ENCODE data around the gene AGAP1.

Gene AGAP1

DNA sequence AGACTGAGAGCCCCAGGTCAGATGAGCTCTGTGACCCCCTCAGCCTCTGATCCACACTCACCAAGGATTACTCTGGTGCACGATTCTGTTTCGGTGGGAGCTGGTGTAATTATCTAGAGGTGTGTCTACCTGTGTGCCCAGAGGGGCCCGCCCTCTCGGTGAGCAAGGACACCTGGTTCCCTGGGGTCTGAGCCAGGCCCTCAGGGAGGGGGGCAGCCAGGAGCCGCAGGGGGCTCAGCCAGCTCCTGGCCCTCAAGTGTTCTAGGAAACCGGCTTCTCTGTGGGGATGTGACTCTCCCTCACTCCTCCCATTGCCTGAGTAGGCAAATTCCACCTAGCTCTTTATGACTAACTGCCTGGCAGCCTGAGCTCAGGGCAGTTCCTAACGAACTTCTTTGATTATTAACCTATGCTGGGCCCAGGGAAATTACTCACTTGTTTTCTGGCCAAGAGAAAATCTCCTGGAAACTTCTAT is 17.4 kb downstream of the AGAP1 start:
- DNase-seq = no peak

- no peak for DNase-seq
These were observed 18.2 kb downstream of the AGAP1 start for GRCh38 chr2:235511751-235512698.

DNA sequence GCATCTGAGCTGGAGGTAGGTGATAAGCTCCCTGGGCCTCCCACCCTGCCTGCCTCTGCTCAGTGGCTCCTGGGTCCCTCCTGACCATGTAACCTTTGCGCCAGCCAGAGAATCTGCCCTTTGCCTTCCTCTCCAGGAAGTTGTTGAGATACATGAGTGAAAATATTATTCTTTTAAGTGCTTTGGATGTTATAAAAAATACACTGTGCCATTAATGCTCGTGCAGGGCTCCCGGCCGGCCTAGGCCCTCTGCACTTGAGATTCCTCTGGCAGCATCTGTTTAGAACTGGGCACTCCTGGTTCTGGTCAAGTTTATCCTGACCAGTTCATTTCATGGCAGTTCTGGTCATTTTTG is 18.8 kb downstream of the AGAP1 start:
- DNase-seq = no peak

DNA sequence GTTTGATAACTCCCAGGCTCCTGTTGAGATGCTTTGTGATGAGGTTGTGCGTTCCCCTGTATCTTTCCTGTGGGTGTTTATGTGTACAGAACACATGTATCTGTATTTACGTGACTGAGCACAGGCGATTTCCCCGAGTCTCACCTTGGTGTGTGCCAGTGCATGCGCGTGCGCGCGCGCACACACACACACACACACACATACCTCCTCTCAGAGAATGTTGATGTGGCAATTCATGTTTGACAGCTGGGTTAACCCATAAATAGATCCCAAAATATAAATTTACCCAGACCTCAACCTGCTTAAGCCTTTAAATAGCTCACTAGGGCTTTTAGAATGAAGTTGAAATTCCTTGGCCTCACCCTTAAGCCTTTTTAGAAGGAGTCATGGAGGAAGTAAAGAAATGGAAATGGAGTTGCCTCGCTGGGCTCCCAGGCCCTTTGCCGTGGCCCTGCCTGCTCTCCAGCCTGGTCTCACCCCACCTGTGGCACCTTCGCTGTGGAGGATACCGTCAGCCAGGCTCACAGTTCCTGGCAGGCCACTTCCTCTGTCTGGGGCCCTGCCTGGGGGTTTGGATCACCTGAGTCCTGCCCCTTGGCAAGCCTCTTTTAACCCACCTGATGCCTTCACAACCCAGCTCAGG is 20.3 kb downstream of the AGAP1 start:
- DNase-seq = no peak

- no peak for DNase-seq
These were observed 21.0 kb downstream of the AGAP1 start for GRCh38 chr2:235514627-235515363.

DNA sequence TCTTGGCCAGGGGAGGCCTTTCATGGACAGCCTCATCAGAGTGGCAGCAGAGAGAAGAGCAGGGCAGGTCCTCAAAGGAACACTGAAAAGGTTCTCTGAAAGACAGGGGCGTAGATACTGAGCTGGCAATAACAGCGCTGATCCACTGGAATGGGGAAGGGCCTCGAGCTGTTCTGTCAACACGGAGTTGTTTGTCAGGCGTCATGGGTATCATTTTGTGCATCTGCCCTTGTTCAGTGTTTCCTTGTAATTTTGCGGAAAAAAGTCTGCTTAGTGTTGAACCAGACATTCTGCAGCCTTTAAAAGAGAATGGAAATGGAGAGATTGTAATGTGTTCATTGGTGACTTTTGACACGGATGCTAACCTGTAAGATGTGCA is 21.5 kb downstream of the AGAP1 start:
- DNase-seq = no peak

- no peak for DNase-seq
These were observed 22.0 kb downstream of the AGAP1 start for GRCh38 chr2:235515821-235516220.

- no peak for DNase-seq
These were observed 22.4 kb downstream of the AGAP1 start for GRCh38 chr2:235516257-235516656.

DNA sequence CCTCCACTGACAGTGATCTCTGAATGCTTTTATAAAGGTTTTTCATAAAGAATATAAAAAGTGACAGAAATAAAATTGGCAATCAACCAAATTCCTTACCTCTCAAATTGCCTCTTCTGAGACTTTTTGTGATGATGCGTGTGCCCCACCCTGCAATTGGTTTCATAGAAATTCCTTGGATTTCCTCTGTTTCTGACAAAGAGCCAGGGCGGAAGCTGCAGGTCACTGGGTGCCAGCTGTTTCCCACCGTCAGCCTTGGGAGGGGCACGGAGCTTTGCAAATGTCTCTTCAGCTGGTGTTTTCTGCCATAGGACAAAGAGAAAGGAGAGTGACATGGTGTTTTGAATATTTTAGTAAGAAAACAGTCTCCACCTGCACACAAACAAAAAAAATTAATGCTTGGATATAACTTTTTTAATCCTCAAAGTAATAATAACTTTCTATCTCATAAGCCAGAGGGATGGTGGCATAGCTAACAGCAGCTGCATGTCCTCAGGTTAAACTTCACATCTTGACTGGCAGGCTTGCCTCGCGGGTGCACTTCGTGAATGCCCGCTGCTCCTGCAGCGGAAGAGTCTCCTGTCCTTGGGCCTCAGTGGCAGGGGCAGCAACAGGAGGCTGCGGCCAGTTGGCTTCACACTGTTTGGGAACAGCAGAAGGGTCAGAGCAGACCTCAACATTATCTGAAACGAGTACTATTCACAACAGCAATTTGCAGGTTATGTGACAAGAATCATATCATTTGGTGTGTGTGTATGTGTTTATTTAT is 24.7 kb downstream of the AGAP1 start:
- DNase-seq = no peak

GRCh38 chr2:235520787-235521186 is 26.9 kb downstream of the AGAP1 start:
- no peak for DNase-seq

GRCh38 chr2:235521844-235522243 is 28.0 kb downstream of the AGAP1 start:
- DNase-seq = no peak

GRCh38 chr2:235523021-235523420 is 29.2 kb downstream of the AGAP1 start:
- no peak for DNase-seq

- no peak for DNase-seq
These were observed 29.8 kb downstream of the AGAP1 start for GRCh38 chr2:235523486-235524150.

GRCh38 chr2:235526166-235526565 is 32.3 kb downstream of the AGAP1 start:
- no peak for DNase-seq

GRCh38 chr2:235527806-235528469 is 34.1 kb downstream of the AGAP1 start:
- no peak for DNase-seq

DNA sequence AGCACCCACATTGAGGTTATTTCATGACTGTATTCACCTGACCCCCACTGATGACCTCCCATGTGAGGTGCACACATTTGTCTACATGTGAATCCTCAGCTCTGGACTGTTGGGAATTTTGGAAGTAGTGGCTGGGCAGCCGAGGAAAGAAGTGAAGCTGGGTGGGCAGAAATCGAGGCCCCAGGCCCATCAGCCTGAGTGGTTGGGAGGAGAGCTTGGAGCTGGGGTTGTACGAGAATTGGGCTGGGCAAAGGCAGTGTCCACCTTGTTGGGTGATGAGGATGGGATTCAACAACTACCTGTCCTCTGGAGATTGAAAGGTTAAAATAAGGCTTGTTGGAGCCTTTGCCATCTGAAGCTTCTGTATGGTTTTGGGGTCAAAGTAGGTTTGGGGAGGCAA is 35.8 kb downstream of the AGAP1 start:
- no peak for DNase-seq

GRCh38 chr2:235530735-235531134 is 36.9 kb downstream of the AGAP1 start:
- DNase-seq = no peak

GRCh38 chr2:235532307-235532706 is 38.5 kb downstream of the AGAP1 start:
- DNase-seq = no peak

DNA sequence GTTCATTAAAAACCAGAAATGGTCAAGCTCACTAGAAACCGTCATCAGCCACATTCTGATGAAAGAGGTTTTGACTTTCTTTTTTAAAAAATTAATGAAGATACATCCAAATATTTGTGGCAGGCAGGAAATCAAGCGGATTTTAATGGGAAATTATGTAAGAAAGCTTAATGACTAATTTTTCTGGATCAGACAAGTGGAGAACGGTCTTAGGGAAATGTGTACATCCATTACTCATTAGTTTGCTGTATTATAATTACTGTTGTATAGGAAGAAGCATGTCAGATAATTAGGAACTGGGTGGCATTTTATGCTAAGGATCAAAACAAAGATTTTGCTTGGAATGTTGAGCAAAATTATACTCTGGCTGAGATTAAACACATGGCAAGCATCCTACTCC is 39.4 kb downstream of the AGAP1 start:
- no peak for DNase-seq

DNA sequence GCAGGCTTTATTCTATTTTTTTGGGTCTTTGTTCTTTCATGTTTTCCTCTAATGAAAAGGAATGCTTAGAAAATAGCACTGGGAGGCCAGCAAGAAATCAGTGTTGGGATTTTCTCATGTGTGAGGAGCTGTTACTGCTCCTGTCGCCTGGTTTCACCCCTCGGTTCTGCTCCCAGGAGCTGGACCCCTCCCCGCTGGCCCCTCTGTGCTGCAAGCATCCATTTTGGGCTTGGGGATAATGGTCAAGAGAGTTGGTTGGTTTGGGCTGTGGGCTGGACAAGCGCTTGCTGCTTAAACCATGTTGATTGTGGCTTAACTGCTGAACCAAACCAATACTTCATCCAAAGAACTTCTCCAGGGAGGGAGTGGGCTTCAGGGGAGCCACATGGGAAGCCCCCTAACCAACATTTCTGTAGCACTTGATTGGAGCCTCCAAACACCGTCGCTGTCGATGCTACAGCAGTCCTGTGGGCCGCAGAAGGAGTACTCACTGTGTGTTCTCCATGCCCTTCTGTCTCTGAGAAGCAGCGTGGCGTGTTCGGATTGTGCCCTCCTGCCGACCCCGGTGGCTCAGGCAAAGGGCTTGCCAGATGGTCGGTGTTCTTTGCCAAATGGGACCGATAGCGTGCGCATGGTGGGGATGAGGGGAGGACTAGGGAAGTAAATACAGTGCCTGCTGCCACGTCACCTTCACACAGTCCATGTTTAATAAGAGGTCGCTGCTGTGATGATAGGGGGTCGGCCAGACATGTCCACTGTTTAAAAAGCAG is 40.0 kb downstream of the AGAP1 start:
- DNase-seq = no peak
